Activated CD4-positive, alpha-beta T cell treated with anti-CD3 and anti-CD28 coated beads, Interleukin-2, amount 50 U/mL, for 16 hours (primary cell): ENCODE results near the gene CDV3.
"Not testable (repeated sequence)": the region's sequence is repeated elsewhere in the genome, so short reads cannot be mapped to it uniquely, and the experiment has no call there.

ENCODE experiments used
- DNase-seq: peaks from one replicate; pipeline ENCODE4 v3.0.0-alpha.2; 2020

The CDV3 gene, protein sequence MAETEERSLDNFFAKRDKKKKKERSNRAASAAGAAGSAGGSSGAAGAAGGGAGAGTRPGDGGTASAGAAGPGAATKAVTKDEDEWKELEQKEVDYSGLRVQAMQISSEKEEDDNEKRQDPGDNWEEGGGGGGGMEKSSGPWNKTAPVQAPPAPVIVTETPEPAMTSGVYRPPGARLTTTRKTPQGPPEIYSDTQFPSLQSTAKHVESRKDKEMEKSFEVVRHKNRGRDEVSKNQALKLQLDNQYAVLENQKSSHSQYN

DNA sequence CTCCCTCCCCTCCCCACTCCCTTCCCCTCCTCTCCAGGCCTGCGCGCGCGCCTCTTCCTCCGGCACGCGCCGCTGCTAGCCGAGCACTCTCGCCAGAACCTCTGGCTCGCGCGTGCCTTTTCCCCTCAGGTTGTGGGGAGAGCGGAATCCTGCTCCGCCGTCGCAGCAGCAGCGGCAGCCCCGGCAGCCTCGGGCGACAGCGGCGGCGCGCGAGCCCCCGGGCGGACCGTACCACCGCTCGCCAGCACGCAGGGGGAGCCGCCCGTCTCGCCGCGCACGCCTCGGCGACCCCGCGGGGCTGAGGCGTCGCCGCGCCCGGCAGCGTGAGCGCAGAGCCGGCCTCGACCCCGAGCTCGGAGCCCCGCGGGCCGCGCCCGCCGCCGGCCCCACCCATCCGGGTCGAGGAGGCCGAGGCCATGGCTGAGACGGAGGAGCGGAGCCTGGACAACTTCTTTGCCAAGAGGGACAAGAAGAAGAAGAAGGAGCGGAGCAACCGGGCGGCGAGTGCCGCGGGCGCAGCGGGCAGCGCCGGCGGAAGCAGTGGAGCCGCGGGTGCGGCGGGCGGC, at the start of gene CDV3:
Gene CDV3 (plus strand): TSS at position 58 of the 566 bp plus-strand sequence. CDS start 359 bp downstream, at position 417.
- no peak for DNase-seq

DNA sequence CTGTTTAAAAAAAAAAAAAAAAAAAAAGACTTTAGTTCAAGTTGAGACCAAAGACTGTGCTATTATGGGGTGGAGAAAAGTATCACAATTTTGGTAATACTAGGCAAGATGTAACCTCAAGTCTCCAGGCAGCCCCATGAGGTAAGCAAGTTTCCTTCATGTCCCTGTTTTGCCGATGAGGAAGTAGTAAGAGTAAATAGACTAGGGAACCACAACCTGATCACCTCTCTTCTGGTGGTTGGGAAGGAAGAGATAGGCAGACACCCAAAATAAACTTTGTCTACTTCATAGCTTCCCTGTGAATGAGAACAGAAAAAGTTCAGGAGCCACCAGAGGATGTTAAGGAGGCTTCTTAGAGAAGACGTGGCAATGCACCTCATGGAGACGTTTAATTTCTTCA, 49.7 kb upstream of the CDV3 start:
- DNase-seq: not testable (repeated sequence)

DNA sequence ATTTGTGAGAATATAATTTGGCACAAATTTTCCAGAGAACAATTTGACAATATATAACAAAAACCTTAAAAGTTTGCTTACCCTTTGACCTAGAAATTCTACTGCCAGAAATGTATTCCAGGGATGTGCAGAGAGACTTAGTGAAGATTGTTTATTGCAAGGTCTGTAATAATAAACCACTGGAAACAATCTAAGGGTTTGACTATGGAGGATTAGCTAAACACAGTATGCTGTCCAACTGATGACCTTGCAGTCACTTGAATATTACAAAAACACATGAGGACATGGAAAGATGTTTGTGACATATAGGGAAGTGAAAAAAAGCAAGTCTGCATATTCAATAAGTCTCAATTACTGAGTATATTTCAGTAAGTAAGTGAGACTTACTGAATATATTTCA, 48.1 kb upstream of the CDV3 start:
- DNase-seq: no peak

DNA sequence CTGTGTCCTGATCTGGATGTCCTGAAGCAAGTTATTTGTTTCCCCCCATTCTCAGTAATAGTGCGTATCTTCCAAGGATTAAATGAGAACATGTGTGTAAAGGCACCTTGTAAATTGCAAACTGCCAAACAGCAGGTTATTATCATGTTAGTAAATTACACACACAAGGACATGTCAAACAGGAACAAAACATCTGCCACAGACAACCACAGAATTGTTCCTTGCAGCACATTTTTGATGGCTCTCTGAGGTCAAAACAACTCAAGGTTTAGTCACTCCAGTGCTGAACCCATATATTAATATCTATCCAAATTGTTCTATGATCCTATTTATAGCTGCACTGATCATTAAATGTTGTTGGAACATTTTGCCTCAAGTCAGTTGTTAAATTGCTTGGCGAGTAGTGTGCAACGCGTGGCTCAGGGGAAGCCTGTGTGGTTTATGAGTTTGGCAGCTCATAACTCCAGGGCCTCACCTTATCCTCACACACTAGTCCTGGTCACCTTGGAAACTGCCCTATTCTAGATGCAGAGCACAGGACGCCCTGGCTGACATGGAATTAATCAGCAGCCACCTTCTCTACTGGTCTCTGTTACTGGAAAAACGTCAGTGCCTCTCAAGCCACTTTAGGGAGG, 46.3 kb upstream of the CDV3 start:
- DNase-seq: no peak

DNA sequence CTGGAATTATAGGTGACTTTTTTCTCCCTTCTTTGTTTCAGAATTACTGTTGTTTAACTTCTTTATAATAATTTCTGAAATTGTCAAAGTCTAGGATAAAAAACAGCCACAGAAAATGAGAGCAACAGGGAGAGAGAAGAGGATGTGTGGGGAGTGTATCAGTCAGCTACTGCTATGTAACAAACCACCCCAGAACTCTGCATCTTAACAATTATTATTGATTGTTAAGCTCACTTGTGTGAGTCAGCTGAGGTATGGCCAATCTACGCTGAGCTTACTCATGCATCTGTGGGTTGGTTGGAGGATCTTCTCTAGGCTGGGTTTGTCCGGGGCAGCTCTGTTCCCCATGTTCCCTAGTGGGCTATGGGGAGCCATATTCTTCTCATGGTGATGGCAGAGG, 43.7 kb upstream of the CDV3 start:
- DNase-seq: no peak

DNA sequence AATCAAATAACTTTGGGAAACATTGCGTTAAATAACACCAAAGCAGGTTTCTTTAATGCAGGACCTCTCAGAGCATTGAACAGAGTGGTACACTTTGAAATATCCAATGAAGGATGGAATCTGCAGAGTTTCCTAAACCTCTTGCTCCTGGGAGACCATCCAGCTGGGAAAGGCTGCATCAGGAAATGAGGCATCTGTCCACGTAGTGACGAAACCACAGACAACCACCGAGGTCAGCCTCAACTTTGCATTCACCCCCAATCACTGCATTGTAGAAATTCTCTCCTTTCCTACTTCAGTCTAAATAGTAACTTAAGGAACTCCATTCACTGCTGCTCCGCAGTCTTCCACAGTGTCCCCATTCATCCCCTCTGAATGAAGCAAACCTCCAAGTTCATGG, 41.5 kb upstream of the CDV3 start:
- DNase-seq: no peak

DNA sequence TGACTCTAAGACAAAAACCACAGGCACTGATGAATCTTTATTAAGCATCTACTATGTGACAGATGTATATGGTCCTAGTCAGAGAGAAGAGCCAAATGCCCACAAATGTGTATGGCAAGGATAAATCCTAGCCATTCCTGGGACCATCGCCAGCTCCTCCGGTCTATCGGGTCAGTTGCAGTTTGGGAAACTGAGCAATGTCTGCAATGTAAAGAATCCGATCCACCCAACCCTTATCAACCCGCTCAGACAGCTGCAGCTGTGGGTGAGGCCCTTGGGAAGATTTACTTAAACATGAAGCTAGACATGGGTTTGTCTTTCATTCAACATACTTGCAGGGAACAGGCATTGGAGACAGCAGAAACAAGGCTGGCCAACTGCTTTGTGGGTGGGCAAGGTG, 40.5 kb upstream of the CDV3 start:
- no peak for DNase-seq

DNA sequence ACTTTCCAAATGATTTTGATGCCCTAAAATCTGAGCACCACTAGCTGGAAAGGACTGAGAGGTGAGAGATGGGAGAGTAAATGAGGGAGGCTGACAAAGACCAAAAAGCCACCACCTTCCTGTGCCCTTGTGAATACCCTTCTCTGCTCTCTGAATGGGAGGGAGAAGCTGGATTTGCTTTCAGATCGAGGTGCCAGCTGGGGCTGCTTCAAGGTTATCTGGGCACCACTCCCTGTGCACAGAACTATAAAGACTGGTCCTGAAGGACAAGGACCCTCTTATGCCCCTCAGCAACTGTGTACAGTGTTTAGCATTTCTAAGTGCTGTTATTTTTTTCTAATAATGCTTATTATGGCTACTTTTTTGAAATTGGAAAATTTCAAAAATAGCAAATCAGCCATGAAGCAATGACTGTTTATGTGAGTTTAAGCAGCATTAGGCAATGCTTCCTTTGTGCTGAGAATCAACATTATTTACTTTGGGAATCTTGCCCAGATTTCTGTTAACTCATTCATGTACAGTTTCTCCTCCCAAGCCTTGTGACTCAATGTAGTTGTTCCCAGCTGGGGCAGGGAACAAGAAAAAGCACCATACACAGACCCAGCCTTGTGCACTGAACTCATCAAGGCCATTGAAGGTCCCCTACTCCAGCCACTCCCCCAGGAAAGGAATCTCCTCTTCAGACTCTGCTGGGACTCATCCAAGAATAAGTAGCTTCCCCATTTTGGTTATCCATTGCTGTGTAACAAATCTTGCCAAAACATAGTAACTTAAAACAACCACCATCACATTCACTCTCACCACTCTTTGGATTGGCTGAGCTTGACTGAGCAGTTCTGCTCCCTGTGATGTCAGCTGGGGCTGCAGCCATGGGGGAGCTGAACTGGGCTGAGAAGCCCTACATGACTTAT, 37.3 kb upstream of the CDV3 start:
- DNase-seq: no peak

DNA sequence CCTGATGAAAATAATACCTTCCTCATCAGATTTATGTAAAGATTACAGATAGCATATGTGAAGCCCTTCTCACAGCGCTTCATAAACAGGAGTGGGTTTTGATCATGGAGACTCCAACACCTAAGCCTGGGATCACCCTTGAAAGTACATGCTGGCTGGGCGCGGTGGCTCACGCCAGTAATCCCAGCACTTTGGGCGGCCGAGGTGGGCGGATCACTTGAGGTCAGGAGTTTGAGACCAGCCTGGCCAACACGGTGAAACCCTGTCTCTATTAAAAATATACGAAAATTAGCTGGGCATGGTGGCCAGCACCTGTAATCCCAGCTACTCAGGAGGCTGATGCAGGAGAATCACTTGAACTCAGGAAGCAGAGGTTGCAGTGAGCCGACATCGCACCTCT, 36.4 kb upstream of the CDV3 start:
- not testable (repeated sequence) for DNase-seq

DNA sequence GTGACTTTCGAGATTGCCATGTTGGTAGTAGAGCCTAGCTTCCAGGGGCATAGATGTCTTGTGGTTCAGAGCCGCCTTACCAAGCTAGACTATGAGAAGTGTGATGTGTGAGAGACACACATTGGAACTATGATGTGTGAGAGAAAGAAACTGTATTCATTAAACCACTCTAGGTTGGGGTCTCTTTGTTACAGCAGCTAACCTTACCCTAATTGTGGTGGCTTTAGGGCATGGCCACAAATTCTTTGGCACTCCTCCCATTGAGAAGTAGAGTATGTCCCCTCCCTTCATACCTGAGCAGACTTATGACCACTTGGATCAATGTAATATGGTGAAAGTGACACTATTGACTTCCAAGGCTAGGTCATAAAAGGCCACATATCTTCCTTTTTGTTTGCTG, 35.3 kb upstream of the CDV3 start:
- no peak for DNase-seq

DNA sequence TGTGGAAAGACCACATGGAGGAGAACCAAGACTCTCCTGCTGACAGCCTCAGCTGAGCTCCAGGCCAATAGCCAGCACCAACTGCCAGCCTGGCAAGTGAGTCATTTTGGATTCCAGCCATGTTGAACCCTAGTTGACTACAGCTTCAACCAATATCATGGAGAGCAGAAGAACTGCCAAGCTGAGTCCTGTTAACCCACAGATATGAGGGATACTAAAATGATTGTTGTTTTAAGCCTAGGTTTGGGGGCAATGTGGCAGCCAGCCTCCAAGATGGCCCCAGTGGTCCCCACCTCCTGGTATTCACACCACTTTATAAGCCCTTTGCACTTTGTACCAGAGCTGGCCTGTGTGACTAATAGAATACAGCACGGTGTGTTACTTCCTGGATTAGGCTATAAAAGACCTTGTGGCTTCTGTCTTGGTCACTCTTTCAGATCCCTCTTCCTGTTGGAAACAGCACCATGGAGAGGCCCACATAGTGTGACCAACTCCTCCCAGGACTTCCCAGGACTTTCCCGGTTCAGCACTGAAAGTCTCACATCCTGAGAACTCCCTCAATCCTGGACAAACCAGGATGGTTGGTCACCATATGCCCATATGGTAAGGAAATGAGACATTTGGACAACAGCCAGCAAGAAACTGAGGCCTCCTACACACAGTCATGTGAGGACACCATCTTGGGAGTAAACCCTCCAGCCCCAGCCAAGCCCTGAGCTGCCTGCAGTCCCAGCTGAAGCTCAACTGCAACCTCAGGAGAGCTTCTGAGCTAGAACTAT, 32.4 kb upstream of the CDV3 start:
- DNase-seq: no peak

DNA sequence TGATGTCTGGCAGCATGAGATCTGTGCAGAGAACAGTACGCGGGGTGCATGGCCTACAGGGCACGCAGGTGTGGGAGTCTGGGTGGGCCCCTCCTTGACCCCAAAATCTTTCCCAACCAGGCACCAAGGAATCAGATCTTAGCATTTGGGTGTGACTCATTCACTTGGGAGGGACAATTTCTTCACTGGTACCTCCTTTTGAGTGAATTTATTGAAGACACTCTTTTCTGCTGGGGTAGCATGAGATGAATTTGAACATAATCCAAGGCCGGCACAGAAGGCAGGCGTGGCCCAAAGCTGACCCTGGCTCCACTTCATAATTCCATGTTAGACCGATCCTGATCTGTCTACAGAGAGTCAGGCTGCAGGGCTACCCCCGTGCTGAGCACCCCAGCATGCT, 30.6 kb upstream of the CDV3 start:
- no peak for DNase-seq

DNA sequence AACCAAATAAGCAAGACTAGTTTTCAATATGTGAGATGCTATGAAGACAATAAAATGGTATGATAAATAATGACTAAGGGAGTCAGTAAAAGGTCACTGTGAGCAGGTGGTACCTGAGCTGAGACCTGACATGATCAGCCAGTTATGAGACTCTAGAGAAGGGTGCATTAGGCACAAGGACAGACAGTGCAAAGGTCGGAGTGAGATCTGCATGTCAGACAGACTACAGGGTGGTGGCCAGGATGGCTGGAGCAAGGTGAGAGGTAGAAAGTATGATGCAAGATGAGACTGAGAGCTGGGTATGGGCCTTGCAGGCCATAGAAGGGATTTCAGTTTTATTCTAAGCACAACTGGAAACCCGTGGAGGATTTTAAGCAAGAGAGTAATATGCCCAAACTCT, 28.5 kb upstream of the CDV3 start:
- DNase-seq: not testable (repeated sequence)

DNA sequence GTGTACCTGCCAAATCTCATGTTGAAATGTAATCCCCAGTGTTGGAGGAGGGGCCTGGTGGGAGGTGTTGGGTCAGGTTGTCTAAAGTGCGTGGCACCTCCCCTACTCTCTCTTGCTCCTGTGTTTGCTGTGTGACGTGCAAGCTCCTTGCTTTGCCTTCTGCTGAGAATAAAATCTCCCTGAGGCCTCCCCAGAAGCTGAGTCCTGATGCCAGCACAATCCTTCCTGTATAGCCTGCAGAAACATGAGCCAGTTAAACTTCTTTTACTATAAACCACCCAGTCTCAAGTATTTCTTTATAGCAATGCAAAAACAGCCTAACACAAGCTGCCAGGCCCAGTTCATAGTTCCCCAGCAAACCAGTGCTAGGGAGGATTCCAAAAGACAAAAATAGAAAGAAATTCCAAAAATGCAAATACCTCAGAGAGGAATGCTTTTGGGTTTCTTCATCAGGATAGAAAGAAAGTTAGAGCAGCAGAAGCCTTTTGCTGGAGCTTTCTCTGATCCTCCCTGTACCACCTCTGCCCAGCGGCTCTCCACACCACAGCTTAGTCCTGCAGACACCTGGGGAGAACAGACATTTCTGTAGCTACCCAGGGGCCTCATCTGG, 25.9 kb upstream of the CDV3 start:
- no peak for DNase-seq

DNA sequence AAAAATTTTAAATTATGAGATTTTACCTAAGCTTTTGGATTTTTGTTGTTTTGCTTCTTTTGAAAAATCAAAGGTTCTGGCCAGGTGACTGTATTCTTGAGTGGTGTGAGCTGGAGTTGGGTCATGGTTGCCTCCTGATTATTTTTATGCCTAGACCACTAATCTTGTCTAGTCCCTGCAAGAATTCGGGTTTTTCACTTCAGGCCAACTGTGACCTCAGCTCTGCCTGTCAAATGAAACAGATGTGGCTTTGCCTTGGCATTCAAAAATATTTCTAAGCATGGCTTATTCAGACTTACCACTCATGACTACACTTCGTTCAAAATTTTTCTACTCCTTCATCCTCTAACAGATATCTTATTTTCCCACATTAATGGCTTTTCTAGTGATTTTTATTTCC, 25.4 kb upstream of the CDV3 start:
- DNase-seq: no peak

DNA sequence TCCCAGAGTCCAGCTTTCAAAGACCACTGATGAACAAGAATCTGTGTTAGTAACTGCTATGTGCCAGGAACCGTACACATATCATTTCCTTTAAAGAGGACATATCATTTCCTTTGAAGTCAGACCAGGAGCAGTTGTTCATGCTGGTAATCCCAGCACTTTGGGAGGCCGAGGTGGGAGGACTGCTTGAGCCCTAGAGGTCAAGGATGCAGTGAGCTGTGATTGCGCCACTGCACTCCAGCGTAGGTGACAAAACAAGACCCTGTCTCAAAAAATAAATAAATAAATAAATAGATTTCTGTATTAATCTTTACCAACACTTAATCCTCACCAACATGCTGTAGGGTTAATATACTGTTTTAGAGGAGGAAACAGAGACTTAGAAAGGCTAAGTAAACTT, 23.9 kb upstream of the CDV3 start:
- no peak for DNase-seq

DNA sequence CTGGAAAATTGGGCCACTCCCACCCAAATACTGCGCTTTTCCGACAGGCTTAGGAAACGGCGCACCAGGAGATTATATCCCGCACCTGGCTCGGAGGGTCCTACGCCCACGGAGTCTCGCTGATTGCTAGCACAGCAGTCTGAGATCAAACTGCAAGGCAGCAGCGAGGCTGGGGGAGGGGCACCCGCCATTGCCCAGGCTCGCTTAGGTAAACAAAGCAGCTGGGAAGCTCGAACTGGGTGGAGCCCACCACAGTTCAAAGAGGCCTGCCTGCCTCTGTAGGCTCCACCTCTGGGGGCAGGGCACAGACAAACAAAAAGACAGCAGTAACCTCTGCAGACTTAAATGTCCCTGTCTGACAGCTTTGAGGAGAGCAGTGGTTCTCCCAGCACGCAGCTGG, 21.9 kb upstream of the CDV3 start:
- DNase-seq: not testable (repeated sequence)

DNA sequence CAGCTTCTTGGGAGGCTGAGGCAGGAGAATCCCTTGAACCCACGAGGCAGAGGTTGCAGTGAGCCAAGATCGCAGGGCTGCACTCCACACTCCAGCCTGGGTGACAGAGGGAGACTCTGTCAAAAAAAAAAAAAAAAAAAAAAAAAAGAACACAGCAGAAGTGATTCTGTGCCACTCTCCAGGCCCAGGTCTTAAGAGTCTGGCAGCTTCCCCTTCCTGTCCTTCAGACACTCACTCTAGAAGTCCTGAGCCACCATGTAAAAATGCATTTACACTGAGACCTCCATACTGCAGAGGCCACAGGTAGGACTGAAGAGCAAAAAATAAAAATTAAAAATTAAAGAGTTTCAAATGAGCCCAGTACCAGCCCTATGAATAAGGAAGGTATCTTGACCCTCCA, 11.8 kb upstream of the CDV3 start:
- DNase-seq: no peak

DNA sequence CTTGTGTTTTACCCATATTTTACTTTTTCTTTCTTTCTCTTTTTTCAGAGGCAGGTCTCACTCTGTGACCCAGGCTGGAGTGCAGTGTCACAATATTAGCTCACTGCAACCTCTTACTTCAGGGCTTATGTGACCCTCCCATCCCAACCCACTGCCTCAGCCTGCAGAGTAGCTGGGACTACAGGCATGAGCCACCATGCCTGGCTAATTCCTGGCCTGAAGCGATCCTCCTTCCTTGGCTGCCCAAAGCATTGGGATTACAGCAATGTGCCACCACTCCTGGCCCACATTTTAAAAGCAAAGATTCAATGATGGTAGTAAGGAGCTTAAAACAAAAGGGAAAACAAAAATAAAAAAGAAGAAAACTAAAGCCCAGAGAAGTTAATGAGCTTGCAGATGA, 11.1 kb upstream of the CDV3 start:
- DNase-seq: no peak

DNA sequence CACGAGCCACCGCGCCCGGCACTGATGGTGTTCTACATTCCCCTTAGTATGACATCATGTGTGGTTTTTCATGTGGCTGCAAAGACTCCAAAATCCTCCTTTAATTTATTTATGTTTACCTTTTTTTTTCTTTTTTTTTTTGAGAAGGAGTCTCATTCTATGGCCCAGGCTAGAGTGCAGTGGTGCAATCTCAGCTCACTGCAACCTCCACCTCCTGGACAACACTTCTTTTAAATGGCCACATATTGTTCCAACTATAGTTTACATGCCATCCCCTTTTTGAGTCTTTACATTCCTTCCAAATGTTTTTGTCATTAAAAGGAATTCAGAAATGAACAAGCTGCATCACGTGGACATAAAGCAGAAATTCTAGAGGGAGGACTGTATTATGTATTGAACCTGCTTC, 10.3 kb upstream of the CDV3 start:
- DNase-seq: no peak

DNA sequence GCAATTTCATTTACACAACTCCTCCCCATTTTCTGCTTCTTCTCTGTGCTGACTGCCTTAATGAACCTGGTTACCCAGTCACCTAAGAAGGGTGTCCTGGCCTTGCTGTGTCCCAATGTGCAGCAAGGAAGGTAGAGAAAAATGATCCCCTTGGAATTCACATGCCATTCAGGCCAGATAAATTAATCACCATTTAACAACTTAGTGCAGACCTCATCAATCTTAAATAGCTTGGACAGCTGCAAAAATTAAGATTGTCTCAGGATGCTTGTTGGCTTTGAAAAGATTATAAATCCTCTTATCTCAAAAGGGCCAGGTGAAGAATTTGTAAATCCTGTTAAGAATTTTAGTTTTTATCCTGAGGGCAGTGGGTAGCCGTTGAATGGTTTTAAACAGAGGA, 9.7 kb upstream of the CDV3 start:
- no peak for DNase-seq

DNA sequence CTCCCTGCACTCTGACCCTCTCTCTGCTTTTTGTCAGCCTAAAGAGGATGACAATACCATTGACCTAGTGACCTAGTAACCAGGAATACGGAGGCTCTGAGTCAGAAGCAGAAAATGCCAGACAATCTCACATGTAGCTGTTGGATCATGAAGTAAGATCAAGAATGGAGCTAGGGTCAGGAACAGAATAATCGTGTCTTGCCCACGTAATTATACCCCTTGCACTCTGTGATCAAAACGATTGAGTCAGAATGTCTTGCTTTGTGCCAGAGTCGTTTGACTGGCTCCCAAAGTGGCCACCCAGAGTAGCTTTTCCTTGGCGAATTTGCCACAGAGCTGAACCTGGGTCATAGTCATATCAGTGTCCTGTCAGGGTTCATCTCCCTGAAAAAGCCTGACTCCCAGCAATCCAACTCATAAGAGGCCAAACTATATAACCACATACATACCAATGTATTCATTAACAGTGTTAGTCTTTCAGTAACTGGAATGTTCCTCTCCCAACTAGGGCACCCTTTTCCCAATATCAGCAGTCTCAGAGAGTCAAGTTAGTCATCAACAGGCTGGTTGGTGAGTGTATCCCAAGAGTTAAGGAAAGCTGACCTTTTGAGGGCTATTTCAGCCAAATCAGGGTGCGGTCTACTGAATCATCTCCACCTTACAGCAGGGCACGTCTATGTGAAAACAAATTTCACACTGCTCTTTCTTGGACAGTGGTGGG, 5.0 kb upstream of the CDV3 start:
- no peak for DNase-seq
